MM.1S (cell line): ENCODE data around the gene DDX51.

Experiments
- CTCF ChIP-seq: fragments of 300-600 bp; sonication (generic); IDR thresholded peaks from 2 replicates; pipeline ENCODE4 v1.5.1; 2016; ENCODE audit warnings: antibody characterized with exemption, low read length, mixed read lengths
- EZH2 ChIP-seq: fragments of 300-600 bp; sonication (generic); optimal IDR thresholded peaks from 2 replicates; pipeline ENCODE3; 2017; ENCODE audit warnings: low read depth, mild to moderate bottlenecking, antibody characterized with exemption, low read length, mixed read lengths

GRCh38 chr12:132174839-132175490 is 30.8 kb upstream of the DDX51 start:
- TF ChIP-seq CTCF = no peak
- TF ChIP-seq EZH2 = no peak
